ENCODE data around the gene NKX2-3.

DNA sequence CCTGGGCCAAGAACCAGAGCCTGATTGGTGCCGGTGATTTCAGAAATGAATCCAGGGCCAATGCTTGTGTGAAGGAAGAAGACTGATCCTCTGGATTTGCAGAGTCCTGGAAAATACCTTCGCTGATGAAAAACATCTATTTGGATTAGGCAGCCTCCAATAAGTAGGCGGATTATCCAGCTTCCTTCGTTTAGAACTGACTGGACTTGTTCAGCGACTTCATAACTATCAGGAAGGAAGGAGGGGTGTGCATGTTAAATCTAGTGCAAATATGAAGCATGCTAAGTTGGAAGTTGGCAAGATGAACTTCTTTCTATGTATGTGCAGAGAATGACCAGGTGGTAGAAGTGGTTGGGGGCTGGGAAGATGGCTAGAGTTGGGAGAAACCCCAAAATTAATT is 41.0 kb downstream of the NKX2-3 start:
- TF ChIP-seq, protein P1, sequence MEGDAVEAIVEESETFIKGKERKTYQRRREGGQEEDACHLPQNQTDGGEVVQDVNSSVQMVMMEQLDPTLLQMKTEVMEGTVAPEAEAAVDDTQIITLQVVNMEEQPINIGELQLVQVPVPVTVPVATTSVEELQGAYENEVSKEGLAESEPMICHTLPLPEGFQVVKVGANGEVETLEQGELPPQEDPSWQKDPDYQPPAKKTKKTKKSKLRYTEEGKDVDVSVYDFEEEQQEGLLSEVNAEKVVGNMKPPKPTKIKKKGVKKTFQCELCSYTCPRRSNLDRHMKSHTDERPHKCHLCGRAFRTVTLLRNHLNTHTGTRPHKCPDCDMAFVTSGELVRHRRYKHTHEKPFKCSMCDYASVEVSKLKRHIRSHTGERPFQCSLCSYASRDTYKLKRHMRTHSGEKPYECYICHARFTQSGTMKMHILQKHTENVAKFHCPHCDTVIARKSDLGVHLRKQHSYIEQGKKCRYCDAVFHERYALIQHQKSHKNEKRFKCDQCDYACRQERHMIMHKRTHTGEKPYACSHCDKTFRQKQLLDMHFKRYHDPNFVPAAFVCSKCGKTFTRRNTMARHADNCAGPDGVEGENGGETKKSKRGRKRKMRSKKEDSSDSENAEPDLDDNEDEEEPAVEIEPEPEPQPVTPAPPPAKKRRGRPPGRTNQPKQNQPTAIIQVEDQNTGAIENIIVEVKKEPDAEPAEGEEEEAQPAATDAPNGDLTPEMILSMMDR (IDR thresholded peaks at IDR 0.05), result no peak
- TF ChIP-seq EZH2phosphoT487 (IDR thresholded peaks at IDR 0.05), result no peak
